Astrocyte of the spinal cord (primary cell): ENCODE measurements around the gene FAM3A.
A peak's percentile ranks its signal among the peaks of the same experiment; 100 is the strongest.

Experiments used
- DNase-seq: peaks from one replicate; pipeline ENCODE4 v3.0.0; 2011; ENCODE audit warnings: low read depth, low spot score
- H3K4me3 ChIP-seq: 2 replicates; pipeline ENCODE4 v1.5.1; 2011; ENCODE audit warnings: low read depth, mild to moderate bottlenecking, low read length, moderate library complexity
- in situ Hi-C: cut with HindIII; loops from 2 replicates; pipeline ENCODE4 v1.10.0; 2017; ENCODE audit warnings: low sequenced_read_pairs
- TF ChIP-seq, protein P1 (sequence below): IDR thresholded peaks from 2 replicates; pipeline ENCODE4 v1.5.1; 2012; ENCODE audit warnings: low read depth, mild to moderate bottlenecking, low read length, inconsistent platforms

The FAM3A gene

DNA sequence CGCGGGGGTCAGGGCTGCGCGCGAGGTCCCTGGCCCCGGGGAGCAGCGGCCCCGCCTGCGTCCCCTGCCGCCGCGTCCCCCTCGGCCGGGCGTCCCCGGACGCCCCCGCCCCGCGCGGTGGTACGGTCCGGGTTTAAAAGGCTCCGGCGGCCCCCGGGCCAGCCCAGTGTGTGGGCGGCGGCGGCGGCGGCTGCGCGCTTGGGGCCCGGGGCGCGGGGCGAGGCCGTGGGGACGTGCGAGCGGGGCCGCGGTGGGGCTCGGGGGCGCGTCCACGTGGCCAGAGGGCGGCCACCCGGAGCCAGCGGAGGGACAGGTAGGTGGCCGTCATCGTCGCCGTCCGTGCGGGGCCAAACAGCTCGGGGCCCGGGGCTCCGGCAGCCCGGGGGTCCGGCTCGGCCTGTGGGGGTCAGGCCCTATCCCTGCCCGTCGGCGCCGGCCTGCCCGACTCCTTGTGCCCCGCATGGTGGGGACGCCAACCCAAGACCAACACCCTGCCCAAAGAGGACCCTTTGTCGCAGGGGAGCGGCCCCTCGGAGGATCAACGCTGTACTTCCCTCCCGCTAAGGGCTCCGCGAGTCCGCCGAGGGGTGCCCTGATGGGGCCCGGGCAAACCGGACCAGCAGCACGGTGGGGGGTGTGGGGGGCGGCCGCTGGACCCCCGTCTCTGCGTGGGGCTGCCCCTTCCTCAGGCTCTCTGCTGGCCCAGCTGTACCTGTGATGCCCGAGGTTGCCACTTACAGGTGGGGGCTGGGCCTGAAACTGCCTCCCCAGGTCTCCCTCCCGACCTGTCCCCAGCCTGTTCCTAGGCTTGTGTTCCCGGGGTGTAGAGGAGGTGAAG, 57.7 kb downstream of the FAM3A start, which contains the start of gene PLXNA3:
TSS of gene PLXNA3 (plus strand) at position 166 of the 838 bp plus-strand sequence. CDS start 1,903 bp downstream, outside the sequence.
- DNase-seq = no peak
- peak within 1 kb of the TSS; percentile 65 for H3K4me3 ChIP-seq
- in situ Hi-C loops = no loop called here
- TF ChIP-seq, protein P1, sequence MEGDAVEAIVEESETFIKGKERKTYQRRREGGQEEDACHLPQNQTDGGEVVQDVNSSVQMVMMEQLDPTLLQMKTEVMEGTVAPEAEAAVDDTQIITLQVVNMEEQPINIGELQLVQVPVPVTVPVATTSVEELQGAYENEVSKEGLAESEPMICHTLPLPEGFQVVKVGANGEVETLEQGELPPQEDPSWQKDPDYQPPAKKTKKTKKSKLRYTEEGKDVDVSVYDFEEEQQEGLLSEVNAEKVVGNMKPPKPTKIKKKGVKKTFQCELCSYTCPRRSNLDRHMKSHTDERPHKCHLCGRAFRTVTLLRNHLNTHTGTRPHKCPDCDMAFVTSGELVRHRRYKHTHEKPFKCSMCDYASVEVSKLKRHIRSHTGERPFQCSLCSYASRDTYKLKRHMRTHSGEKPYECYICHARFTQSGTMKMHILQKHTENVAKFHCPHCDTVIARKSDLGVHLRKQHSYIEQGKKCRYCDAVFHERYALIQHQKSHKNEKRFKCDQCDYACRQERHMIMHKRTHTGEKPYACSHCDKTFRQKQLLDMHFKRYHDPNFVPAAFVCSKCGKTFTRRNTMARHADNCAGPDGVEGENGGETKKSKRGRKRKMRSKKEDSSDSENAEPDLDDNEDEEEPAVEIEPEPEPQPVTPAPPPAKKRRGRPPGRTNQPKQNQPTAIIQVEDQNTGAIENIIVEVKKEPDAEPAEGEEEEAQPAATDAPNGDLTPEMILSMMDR = no peak

- peak overlapping the region; percentile 38 for H3K4me3 ChIP-seq
- TF ChIP-seq, protein P1 = no peak
- no peak for DNase-seq
- in situ Hi-C loops = no loop called here
Measured at GRCh38 chrX:154457491-154458115, 58.4 kb downstream of the FAM3A start.
